ENCODE data around the gene ZNF821.
"Not testable (repeated sequence)": the region's sequence is repeated elsewhere in the genome, so short reads cannot be mapped to it uniquely, and the experiment has no call there.

The ZNF821 gene, protein sequence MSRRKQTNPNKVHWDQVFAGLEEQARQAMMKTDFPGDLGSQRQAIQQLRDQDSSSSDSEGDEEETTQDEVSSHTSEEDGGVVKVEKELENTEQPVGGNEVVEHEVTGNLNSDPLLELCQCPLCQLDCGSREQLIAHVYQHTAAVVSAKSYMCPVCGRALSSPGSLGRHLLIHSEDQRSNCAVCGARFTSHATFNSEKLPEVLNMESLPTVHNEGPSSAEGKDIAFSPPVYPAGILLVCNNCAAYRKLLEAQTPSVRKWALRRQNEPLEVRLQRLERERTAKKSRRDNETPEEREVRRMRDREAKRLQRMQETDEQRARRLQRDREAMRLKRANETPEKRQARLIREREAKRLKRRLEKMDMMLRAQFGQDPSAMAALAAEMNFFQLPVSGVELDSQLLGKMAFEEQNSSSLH

DNA sequence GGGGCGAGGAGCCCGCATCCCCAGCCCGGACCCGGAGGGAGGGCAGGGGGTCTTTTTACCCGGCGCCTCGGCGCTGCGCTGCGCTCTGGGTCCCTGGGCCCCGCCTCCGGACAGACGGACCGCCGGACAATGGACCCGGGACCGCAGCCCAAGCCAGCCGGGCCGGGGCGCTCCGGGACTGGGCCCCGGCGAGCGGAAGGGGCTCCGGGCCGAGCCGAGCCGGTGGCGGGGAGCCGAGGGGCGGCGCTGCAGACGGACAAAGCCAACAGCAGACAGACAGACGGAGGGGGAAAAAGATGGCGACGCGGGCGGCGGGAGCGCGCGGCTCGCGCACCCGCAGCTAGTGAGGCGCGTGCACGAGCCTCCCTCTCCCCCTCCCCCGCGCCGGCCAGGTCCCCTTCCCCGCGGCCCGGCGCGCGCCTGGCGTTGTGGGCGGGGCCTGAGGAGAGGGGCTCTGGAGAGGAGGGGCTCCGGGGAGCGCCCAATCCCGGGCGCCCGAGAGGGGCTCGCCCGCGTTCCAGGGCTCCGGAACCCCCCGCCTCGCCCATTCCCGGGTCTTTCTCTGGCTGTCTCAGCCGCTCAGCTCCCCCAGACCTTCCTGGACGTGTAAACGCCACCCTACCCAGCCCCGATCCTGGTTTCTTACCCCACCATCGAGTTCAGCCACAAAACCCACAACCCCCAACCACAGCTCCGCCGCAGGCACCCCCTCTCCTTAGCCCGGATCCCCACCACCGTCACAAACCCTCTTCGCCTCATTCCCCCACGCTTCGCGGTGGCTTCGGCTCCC lies at the start of gene ZNF821:
ZNF821 (minus strand) TSS at position 334 of the 790 bp plus-strand sequence. CDS start 4,236 bp downstream, outside the sequence.
- DNase-seq: peak; percentile 93

DNA sequence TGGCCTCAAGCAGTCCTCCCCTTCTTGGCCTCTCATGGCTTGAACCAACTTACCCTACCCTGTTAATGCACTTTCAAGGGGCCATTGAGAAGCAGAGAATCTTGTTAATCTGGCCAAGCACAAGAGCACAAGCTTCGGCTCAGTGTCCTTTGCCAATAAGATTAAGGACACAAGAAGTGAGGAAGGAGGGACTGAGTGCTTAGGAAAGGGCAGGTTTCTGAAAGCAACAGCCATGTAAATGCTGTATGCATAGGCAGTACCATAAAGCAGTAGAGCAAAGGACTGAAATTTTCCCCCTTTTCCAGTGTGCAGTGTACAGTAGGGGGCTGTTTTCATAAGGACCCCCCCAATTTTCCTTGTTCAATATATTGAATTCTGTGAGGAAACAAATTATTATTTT lies 49.0 kb upstream of the ZNF821 start:
- no peak for DNase-seq

DNA sequence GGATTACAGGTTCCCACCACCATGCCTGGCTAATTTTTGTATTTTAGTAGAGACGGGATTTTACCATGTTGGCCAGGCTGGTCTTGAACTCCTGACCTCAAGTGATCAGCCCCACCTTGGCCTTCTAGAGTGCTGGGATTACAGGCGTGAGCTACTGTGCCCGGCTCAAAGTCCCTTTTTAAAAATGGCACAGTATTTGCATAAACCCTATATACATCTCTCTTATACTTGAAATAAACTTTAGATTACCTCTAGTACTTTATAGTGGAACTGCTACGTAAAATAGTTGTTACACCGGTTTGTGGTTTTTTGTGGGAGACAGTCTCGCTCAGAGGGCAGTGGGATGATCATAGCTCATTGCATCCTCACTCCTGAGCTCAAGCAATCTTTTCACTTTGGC lies 47.6 kb upstream of the ZNF821 start:
- no peak for DNase-seq

DNA sequence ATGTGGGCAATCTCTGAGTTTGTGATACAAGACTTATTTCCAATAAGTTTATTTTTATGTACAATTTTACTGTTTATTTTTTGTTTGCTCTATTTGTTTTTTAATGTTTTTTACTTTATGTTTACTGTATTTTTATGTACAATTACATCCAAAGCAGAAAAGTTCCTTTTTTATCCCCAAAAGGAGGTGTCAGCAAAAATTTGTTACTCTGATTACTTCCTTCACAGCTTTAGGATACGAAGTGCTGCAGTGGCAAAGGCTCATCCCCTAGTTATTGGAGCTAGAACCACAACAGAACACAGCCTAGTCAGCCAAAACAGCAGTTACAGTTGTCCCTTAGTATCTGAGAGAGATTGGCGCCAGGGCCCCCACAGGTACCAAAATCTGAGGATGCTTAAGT lies 47.0 kb upstream of the ZNF821 start:
- no peak for DNase-seq

DNA sequence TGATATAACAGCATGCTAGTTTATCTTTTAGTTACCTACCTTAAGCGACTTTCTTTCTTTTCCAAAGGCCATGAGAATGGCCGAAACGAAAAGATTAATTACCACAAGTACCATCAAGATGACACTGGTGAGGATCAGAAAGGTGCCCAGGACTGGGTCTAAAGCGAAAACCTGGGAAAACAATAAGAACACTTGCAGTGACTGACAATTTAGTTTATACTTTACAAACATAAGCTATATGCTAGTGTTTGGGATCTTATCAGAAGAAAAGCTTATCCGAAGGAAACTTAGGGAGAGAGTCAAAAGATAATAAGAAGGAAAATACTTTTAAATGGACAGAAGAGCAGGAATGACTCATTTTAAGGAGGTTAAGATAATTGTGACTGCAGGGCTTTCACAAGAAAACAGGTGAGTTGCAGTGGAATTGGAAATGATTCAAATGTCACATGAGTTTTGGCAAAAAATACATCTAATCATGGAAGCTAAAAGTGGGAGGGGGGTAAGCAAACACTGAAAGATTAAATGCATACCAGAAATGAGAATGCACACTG lies 46.1 kb upstream of the ZNF821 start:
- no peak for DNase-seq

DNA sequence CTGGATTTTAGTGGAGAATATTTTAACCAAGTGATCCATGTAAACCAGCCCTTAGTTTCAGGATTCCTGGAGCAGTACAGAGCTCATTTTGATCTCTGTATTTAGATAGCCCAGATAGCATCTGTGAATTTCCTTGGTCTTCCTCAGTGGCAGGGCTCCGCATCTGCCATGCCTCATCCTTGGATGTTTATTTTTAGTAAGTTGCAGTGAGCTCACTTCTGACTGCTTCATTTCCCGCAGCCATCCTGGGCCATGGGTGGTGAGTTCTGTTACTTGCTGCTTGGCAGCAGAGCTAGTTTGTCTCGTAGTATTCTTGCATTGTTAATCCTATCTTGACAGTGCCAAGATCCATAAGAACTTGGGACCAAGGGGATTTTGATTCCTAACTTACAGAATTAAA lies 45.1 kb upstream of the ZNF821 start:
- DNase-seq: no peak

DNA sequence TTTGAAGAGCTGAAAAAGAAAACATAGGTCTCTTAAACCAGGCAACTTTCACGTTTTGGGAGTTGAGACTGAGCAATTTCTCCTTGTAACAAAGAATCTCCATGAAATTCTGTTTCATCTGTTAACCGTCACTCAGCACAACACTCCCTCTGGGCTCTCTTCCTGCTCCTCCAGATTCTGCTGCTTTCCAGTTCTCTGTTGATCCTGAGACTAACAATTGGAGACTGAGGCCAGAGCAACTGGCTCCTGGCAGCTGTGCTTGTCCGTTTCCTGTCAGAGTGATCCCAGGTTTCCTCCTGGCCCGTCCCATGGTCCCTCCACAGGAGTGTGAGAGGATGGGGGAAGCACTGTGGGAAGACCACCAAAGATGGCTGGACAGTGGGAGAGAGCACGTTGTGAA lies 43.8 kb upstream of the ZNF821 start:
- DNase-seq: no peak

DNA sequence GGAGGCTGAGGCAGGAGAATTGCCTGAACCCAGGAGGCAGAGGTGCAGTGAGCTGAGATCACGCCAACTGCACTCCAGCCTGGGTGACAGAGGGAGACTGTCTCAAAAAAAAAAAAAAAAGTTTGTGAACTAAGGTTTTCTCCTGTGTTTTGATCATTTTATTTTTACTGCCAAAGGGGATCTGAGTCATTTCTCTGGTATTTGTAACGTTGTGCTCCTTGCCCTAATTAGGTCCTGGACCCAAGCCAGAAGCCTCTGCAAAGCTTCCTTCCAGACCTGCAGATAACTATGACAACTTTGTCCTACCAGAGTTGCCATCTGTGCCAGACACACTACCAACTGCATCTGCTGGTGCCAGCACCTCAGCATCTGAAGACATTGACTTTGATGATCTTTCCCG lies 43.4 kb upstream of the ZNF821 start:
- DNase-seq: no peak

DNA sequence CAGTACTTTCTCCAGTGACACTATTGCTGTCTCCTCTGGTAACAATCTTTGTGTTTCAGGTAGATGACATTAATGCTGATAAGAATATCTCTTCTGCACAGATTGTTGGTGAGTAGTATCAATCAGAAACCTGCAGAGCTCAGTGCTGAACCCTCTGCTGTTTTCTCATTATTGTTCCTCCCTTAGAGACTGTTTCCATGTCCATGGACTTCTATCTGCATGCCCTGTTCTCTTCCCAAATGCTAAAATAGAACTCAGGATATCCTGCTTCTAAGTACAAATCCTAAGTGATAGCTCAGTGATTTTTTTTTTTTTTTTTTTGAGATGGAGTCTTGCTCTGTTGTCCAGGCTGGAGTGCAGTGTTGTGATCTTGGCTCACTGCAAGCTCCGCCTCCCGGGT lies 40.7 kb upstream of the ZNF821 start:
- DNase-seq: no peak

DNA sequence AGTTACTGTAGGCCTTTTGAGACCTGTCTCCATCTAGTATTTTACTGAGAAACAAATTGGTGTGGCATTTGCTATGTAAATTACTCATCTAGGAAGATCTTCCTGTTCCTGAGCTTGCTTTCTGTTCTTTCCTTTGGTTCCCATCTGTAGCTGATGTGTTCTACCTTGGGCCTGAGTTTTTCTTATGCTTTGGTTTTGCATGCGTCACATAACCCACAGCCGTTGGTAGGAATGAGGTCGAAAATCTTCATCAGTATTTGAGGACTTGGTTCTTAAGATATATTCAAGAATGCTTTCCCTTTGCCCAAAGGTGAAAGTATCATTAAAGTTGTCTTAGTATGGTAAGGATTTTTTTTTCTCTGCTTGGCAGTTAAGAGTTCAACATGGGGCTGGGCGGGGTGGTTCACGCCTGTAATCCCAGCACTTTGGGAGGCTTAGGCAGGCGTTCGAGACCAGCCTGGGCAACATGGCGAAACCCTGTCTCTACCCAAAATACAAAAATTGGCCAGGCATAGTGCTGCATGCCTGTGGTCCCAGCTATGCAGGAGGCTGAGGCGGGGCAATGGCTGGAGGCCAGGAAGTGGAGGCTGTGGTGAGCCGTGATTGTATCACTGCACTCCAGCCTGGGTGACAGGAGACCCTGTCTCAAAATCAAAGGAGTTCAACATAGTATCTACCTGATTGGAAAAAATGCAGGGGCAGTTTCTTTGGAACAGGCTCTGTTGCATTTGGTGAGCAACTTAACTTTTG lies 40.1 kb upstream of the ZNF821 start:
- no peak for DNase-seq

DNA sequence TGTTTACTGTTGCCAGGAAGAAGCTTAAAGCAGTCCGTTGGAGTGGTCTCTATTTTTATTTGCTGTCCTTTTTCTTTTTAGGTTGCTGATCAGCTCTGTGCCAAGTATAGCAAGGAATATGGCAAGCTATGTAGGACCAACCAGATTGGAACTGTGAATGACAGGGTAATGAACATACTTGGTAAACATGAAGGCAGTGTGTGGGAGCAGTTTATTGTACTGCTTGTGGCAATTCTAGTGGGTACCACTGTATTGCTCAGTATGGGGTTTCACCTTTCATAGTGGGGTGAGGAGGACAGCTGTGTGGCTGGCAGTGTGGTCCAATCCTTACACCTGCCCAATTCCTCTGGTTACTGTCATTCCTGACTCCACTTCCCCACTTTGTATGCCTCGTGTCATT lies 36.7 kb upstream of the ZNF821 start:
- no peak for DNase-seq

DNA sequence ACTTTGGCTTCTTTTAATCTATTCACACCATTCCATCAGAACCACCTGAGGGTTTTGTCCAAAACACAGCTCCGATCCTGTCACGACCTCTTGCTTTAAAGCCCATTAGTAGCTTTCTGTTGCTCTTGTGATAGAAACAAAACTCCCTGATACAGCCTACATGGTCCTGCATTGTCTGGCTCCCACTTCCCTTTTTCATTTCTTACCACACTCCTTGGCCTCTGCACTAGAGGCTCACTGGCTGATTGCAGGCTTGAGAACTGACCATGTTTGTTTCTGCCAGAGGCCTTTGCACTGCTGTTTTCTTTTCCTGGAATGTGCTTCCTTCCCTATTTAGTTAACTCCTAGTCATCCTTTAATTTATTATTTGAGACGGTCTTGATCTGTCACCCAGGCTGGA lies 35.1 kb upstream of the ZNF821 start:
- DNase-seq: no peak

DNA sequence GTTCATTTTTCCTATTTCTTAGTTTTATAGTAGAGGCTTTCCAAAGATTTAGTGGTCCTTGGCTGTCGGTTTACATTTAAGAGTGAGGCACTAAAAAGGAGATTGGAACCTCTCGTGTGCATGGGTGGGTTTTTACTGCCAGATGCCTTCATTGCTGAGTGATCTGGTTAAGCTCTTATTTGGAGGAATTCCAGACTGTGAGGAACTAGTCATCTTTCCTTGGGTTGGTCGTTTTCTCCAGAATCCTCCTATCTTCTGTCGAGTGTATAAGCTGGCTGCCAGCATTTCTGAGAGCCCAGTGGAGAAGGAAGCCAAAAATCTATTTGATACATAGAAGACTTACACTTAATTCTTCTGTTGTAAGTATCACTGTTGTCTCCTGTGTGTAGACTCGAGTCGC lies 33.9 kb upstream of the ZNF821 start:
- DNase-seq: no peak

DNA sequence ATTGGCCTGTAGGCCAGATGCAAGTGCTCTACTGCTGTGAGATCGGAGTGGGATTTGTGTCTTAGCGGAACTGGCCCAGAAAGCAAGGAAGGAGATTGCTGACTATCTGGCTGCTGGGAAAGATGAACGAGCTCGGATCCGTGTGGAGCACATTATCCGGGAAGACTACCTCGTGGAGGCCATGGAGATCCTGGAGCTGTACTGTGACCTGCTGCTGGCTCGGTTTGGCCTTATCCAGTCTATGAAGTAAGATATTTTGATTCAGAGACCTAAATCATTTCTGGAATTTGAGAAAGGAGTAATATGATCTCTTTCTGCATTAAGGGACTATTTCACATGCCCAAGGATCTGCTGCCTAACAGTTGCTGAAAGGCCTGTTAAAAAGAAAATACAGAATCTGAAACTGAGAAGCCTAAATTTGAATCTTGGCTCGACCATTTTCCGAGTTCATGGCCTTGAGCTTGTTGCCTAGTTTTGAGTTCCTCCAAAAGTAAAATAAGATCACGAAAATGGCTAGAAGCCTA lies 32.5 kb upstream of the ZNF821 start:
- no peak for DNase-seq

DNA sequence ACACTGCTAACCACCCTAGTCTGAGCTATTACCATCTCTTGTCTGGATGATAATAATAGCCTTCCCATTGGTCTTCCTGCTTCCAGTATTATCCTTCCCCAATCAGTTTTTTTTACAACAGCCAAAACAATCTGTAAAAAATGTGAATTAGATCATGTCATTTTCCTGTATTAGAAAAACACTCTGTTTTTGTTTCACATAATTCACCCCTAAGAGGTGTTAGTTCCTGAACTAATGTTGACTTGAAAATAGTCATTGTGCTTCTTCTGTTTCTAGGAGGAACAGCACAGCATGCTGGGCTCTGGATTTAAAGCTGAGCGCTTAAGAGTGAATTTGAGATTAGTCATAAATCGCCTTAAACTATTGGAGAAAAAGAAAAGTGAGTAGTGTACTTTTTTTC lies 31.4 kb upstream of the ZNF821 start:
- DNase-seq: no peak

DNA sequence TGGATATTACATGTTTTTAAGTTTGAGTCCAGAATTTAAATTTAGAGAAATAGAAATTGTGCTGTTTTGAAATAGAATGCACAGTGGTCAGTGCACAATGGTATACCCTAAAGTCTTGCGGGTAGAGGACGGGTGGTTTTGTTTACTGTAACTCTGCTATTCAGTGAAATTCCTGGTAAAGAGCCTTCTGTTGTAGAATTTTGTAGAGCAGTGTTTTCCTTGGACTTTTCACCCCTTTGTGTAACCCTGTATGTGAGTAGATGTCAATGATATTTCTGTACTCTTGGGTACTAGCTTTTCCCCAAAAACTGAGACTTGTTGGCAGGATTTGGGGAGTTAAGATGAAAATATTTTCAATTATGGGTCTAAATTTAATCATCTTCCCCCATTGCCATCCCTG lies 30.8 kb upstream of the ZNF821 start:
- DNase-seq: no peak

DNA sequence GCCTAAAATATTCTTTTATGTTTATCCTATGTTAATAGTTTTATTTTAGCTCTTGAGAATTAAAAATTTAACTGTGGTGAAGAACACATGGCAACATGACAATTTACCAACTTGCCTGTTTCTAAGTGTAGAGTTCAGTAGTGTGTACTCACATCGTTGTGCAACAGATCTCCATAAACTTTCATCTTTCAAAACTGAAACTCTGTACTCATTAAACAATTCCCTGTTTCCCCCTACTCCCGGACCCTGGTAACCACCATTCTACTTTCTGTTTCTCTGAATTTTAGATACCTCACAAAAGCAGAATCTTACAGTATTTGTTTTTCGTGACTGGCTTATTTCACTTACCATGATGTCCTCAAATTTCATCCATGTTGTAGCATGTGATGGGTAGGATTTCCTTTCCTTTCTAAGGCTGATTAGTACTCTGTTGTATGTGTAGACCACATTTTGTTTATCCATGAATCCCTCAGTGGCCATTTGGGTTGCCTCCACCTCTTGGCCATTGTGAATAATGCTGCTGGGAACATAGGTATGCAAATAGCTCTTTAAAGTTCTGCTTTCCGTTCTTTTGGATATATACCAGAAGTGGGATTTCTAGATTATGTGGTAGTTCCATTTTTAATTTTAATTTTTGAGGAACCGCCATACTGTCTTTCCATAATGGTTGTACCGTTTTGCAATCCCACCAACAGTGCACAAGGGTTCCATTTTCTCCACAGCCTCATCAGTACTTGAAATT lies 28.7 kb upstream of the ZNF821 start:
- DNase-seq: no peak

DNA sequence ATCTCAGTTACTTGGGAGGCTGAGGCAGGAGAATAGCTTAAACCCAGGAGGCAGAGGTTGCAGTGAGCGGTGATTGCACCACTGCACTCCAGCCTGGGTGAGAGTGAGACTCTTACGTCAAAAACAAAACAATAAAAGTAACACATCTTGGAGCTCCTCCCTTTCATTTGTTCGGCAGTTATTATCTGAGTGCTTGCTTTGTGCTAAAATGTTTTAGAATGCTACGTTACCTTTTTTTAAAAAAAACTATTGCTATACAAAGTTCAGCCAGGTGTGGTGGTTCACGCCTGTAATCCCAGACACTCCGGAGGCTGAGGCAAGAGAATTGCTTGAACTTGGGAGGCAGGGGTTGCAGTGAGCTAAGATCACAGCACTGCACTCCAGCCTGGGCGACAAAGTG lies 27.1 kb upstream of the ZNF821 start:
- no peak for DNase-seq

DNA sequence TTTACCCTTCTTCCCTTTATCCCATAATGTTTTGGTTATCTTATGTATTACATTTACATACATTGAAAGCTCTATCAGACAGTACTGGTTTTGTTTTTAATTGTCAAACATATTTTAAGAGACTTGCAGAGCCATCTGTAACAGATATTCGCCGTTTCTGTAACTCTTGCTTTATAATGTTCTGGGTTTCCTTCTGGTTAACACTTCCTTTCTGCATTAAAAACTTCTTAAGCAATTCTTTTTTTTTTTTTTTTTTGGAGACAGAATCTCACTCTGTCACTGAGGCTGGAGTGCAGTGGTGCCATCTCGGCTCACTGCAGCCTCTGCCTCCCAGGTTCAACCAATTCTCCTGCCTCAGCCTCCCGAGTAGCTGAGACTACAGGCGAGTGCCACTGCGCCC lies 21.8 kb upstream of the ZNF821 start:
- not testable (repeated sequence) for DNase-seq

DNA sequence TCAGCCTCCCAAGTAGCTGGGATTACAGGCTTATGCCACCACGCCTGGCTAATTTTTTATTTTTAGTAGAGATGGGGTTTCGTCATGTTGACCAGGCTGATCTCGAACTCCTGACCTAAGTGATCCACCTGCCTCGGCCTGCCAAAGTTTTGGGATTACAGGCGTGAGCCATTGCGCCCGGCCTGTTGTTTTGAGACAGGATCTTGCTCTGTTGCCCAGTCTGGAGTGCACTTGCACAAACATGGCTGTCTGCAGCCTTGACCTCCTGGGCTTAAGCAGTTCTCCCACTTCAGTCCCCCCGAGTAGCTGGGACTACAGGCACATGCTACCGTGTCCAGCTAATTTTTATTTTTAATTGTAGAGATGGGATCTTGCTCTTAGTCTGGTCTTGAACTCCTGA lies 20.3 kb upstream of the ZNF821 start:
- no peak for DNase-seq

DNA sequence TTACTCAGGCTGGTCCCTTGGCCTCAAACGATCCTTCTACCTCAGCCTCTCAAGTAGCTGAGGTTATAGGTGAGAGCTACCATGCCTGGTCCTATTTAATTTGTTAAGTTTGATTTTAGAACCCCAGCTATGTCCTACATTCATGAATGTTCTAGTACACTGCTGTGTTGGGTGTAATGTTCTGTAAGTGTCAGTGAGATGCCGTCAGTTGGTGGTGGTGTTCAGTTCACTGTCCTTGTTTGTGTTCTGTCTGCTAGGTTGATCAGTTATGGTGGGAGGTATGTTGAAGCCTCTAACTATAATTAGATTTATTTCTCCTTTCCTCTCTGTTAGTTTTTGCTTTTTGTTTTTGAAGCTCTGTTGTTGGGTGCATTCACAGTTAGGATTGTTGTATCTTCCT lies 19.6 kb upstream of the ZNF821 start:
- DNase-seq: no peak

DNA sequence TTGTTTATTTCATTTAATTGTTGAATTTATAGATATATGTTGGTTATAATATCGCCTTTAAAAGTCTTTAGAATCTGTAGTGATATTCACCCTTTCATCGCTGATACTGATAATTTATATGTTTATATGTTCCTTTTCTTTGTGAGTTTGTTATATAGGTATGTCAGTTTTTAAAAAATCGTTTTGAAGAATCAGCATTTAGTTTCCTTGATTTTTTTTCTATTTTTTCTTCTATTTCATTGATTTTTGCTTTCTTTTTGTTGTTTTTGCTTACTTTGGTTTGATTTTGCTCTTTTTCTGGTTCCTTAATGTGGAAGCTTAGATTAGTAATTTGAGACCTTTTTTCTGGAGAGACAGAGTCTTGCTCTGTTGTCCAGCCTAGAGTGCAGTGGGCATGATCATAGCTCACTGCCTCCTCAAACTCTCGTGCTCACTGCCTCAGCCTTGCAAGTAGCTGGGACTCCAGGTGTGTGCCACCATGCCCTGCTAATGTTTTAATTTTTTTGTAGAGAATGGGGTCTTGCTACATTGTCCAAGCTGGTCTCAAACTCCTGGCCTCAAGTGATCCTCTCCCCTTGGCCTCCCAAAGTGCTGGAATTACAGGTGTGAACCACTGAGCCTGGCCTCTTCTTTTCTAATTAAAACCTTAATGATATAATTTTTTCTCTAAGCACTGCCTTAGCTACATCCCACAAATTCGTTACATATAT lies 18.8 kb upstream of the ZNF821 start:
- DNase-seq: no peak

Data from 8988T (cell line).